Measurements from ENCODE around the gene IL1A.

The IL1A gene

GRCh38 chr2:112724591-112725525 lies 59.4 kb downstream of the IL1A start:
- no peak for DNase-seq

- no peak for DNase-seq
These were observed 60.3 kb downstream of the IL1A start for GRCh38 chr2:112723995-112724394.
